Neural cell (in vitro differentiated cells): ENCODE measurements around the gene LTK. TPM values are rescaled to one million over a fixed set of nuclear protein-coding genes. Genes with fewer than 3 reads are reported as not detected.

Experiments used
- H2AFZ ChIP-seq: fragments of 200-600, 300-800 bp; sonication (generic), shearing (Covaris generic); 2 replicates; pipeline ENCODE4 v1.6.0; 2014; ENCODE audit warnings: low read depth, mild to moderate bottlenecking, antibody characterized with exemption, low read length, moderate library complexity
- H3F3A ChIP-seq: fragments of 200-600 bp; shearing (Covaris generic); 2 replicates; pipeline ENCODE4 v1.6.1; 2016; ENCODE audit warnings: mild to moderate bottlenecking, moderate library complexity, mixed read lengths, antibody characterized with exemption, low read length; ENCODE audit not compliant: insufficient read depth, poor library complexity, severe bottlenecking
- H3K27ac ChIP-seq: fragments of 200-600, 300-800 bp; sonication (generic), shearing (Covaris generic); 2 replicates; pipeline ENCODE4 v1.5.1; 2014; ENCODE audit warnings: mild to moderate bottlenecking, low read length, moderate library complexity
- H3K27me3 ChIP-seq: fragments of 300-800, 200-600 bp; sonication (generic), shearing (Covaris generic); 2 replicates; pipeline ENCODE4 v1.6.0; 2014; ENCODE audit warnings: mild to moderate bottlenecking, low read depth, low read length, moderate library complexity; ENCODE audit not compliant: insufficient read depth
- H3K36me3 ChIP-seq: fragments of 300-800, 200-600 bp; sonication (generic), shearing (Covaris generic); 2 replicates; pipeline ENCODE4 v1.5.1; 2014; ENCODE audit warnings: mild to moderate bottlenecking, antibody characterized with exemption, low read length, moderate library complexity; ENCODE audit not compliant: insufficient read depth
- H3K4me2 ChIP-seq: fragments of 300-800, 200-600 bp; sonication (generic), shearing (Covaris generic); 2 replicates; pipeline ENCODE4 v1.6.0; 2014; ENCODE audit warnings: mild to moderate bottlenecking, low read length
- H3K4me3 ChIP-seq: fragments of 300-800, 200-600 bp; sonication (generic), shearing (Covaris generic); 2 replicates; pipeline ENCODE4 v1.5.1; 2014; ENCODE audit warnings: mild to moderate bottlenecking, low read length, moderate library complexity
- H3K79me2 ChIP-seq: fragments of 200-600 bp; shearing (Covaris generic); replicated peaks from 2 replicates; pipeline ENCODE4 v1.6.0; 2014; ENCODE audit warnings: mild to moderate bottlenecking, low read length, moderate library complexity; ENCODE audit not compliant: insufficient read depth
- H3K9ac ChIP-seq: fragments of 300-800, 200-600 bp; sonication (generic), shearing (Covaris generic); 2 replicates; pipeline ENCODE4 v1.6.1; 2016; ENCODE audit warnings: mild to moderate bottlenecking, low read length, mixed read lengths
- H3K9me2 ChIP-seq: fragments of 200-600 bp; shearing (Covaris generic); 2 replicates; pipeline ENCODE4 v1.6.1; 2016; ENCODE audit warnings: mild to moderate bottlenecking, low read length, mixed read lengths; ENCODE audit not compliant: insufficient read depth
- H3K9me3 ChIP-seq: fragments of 200-600, 300-800 bp; sonication (generic), shearing (Covaris generic); 2 replicates; pipeline ENCODE4 v1.6.1; 2016; ENCODE audit warnings: mild to moderate bottlenecking, mixed run types, low read length, moderate library complexity, mixed read lengths
- H4K20me1 ChIP-seq: fragments of 200-600 bp; shearing (Covaris generic); 2 replicates; pipeline ENCODE4 v1.6.1; 2016; ENCODE audit warnings: mild to moderate bottlenecking, mixed run types; ENCODE audit not compliant: insufficient read depth
- CTCF ChIP-seq: fragments of 450-650 bp; IDR thresholded peaks from 2 replicates; pipeline ENCODE4 v1.5.1; 2014; ENCODE audit warnings: antibody characterized with exemption, mild to moderate bottlenecking, moderate library complexity; ENCODE audit not compliant: poor library complexity, severe bottlenecking
- EP300 ChIP-seq: fragments of 450-650 bp; conservative IDR thresholded peaks from 2 replicates; pipeline ENCODE4 v1.6.1; 2014; ENCODE audit warnings: antibody characterized with exemption, mild to moderate bottlenecking, moderate library complexity; ENCODE audit not compliant: poor library complexity, severe bottlenecking
- EZH2 ChIP-seq: fragments of 200-600, 300-800 bp; shearing (Covaris generic), sonication (generic); IDR thresholded peaks from 2 replicates; pipeline ENCODE4 v1.6.1; 2014; ENCODE audit warnings: antibody characterized with exemption, low read length, borderline replicate concordance, mild to moderate bottlenecking; ENCODE audit not compliant: insufficient read depth, poor library complexity, severe bottlenecking
- MXI1 ChIP-seq: fragments of 450-650 bp; conservative IDR thresholded peaks from 2 replicates; pipeline ENCODE4 v1.6.1; 2014; ENCODE audit warnings: antibody characterized with exemption, mild to moderate bottlenecking; ENCODE audit not compliant: poor library complexity, severe bottlenecking
- POLR2AphosphoS5 ChIP-seq: IDR thresholded peaks from 2 replicates; pipeline ENCODE4 v1.6.1; 2012
- RAD21 ChIP-seq: fragments of 450-650 bp; conservative IDR thresholded peaks from 2 replicates; pipeline ENCODE4 v1.6.1; 2014; ENCODE audit warnings: antibody characterized with exemption, mild to moderate bottlenecking, moderate library complexity
- REST ChIP-seq: IDR thresholded peaks from 2 replicates; pipeline ENCODE4 v1.6.1; 2012; ENCODE audit warnings: borderline replicate concordance
- SMC3 ChIP-seq: fragments of 450-650 bp; conservative IDR thresholded peaks from 2 replicates; pipeline ENCODE4 v1.6.1; 2014; ENCODE audit warnings: antibody characterized with exemption, mild to moderate bottlenecking, moderate library complexity; ENCODE audit not compliant: poor library complexity
- TAF1 ChIP-seq: IDR thresholded peaks from 2 replicates; pipeline ENCODE4 v1.6.1; 2012; ENCODE audit warnings: low read depth
- polyA plus RNA-seq: library from polyadenylated mRNA; depleted of rRNA; stranded (reverse); fragments of >200 nt; gene quantifications from 2 replicates; pipeline ENCODE4 v1.2.3, GENCODE V29; 2014

Gene LTK
- polyA plus RNA-seq, 1 donor from 2014 or later: 0.28 TPM

- Histone ChIP-seq H3K9me2 (no peaks in the 10 kb centered on the region), H3K36me3 (no peaks in the 10 kb centered on the region), H3K27me3 (no peaks in the 10 kb centered on the region), H3K27ac (no peak overlapping the region), H3K9me3 (no peaks in the 10 kb centered on the region), H3K4me3 (no peak overlapping the region), H3K79me2 (no peaks in the 10 kb centered on the region), H3K4me2 (no peak overlapping the region), H3F3A (peaks cover 7% of the 10 kb centered on the region), H3K9ac (no peak overlapping the region), H2AFZ (no peak overlapping the region), H4K20me1 (no peaks in the 10 kb centered on the region)
- TF ChIP-seq POLR2AphosphoS5 (no peak), CTCF (no peak), TAF1 (no peak), RAD21 (no peak), SMC3 (no peak), MXI1 (no peak), REST (no peak), EZH2 (no peak), EP300 (no peak)
Observed at GRCh38 chr15:41562244-41562643, 48.6 kb upstream of the LTK start.

- no peaks in the 10 kb centered on the region for H3K79me2 ChIP-seq
- TF ChIP-seq RAD21 (no peak), POLR2AphosphoS5 (no peak), EZH2 (no peak), EP300 (no peak), CTCF (no peak), TAF1 (no peak), MXI1 (no peak), SMC3 (no peak), REST (no peak)
- H3K4me2 ChIP-seq: no peak overlapping the region
- no peaks in the 10 kb centered on the region for H3K9me3 ChIP-seq
- no peak overlapping the region for H2AFZ ChIP-seq
- H3K9ac ChIP-seq: no peak overlapping the region
- H3K27me3 ChIP-seq: no peaks in the 10 kb centered on the region
- no peaks in the 10 kb centered on the region for H3K9me2 ChIP-seq
- H3K27ac ChIP-seq: no peak overlapping the region
- H3F3A ChIP-seq: peaks cover 7% of the 10 kb centered on the region
- no peak overlapping the region for H3K4me3 ChIP-seq
- no peaks in the 10 kb centered on the region for H4K20me1 ChIP-seq
- H3K36me3 ChIP-seq: no peaks in the 10 kb centered on the region
Observed at GRCh38 chr15:41561777-41562145, 48.1 kb upstream of the LTK start.
